ENCODE measurements around the gene ELL2. TPM values are rescaled to one million over a fixed set of nuclear protein-coding genes. Genes with fewer than 3 reads are reported as not detected.

The ELL2 gene
- polyA plus RNA-seq, 1 donor from 2014 or later: 1.4 TPM

GRCh38 chr5:95942968-95943367, 18.7 kb downstream of the ELL2 start:
- TF ChIP-seq MXI1 (conservative IDR thresholded peaks at IDR 0.05; ENCODE audit: poor library complexity, severe bottlenecking): no peak
- no peak for TF ChIP-seq EZH2 (IDR thresholded peaks at IDR 0.05; ENCODE audit: borderline replicate concordance, insufficient read depth, low read length, poor library complexity, severe bottlenecking)
- no peak for TF ChIP-seq CTCF (IDR thresholded peaks at IDR 0.05; ENCODE audit: poor library complexity, severe bottlenecking)
- TF ChIP-seq POLR2AphosphoS5 (IDR thresholded peaks at IDR 0.05): no peak
- TF ChIP-seq RAD21 (conservative IDR thresholded peaks at IDR 0.05): no peak
- no peak for TF ChIP-seq TAF1 (IDR thresholded peaks at IDR 0.05; ENCODE audit: low read depth)
- TF ChIP-seq EP300 (conservative IDR thresholded peaks at IDR 0.05; ENCODE audit: poor library complexity, severe bottlenecking): no peak
- TF ChIP-seq SMC3 (conservative IDR thresholded peaks at IDR 0.05; ENCODE audit: poor library complexity): no peak
- TF ChIP-seq, protein P1, sequence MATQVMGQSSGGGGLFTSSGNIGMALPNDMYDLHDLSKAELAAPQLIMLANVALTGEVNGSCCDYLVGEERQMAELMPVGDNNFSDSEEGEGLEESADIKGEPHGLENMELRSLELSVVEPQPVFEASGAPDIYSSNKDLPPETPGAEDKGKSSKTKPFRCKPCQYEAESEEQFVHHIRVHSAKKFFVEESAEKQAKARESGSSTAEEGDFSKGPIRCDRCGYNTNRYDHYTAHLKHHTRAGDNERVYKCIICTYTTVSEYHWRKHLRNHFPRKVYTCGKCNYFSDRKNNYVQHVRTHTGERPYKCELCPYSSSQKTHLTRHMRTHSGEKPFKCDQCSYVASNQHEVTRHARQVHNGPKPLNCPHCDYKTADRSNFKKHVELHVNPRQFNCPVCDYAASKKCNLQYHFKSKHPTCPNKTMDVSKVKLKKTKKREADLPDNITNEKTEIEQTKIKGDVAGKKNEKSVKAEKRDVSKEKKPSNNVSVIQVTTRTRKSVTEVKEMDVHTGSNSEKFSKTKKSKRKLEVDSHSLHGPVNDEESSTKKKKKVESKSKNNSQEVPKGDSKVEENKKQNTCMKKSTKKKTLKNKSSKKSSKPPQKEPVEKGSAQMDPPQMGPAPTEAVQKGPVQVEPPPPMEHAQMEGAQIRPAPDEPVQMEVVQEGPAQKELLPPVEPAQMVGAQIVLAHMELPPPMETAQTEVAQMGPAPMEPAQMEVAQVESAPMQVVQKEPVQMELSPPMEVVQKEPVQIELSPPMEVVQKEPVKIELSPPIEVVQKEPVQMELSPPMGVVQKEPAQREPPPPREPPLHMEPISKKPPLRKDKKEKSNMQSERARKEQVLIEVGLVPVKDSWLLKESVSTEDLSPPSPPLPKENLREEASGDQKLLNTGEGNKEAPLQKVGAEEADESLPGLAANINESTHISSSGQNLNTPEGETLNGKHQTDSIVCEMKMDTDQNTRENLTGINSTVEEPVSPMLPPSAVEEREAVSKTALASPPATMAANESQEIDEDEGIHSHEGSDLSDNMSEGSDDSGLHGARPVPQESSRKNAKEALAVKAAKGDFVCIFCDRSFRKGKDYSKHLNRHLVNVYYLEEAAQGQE (IDR thresholded peaks at IDR 0.05; ENCODE audit: borderline replicate concordance): no peak
- no peaks in the 10 kb centered on the region for H3K79me2 ChIP-seq (replicated peaks; ENCODE audit: insufficient read depth, low read length)

DNA sequence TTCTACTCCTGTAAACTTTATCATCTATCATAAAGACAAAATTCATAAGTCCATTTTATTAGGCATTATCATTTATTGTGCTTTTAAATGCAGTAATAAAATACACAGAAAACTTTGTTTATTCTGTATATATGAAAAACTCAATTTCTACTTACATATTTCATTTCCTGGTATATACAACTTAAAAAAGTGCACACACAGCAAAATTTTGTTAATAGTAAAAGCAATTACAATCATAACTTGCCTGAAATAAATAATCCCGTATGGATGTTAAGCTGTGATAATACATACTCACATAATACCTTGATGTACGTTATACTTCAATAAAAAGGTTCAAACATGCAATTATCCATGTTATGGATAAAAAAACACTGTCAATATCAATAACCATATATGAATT, 19.2 kb downstream of the ELL2 start:
- Histone ChIP-seq H3K79me2 (replicated peaks; ENCODE audit: insufficient read depth, low read length) (no peaks in the 10 kb centered on the region), H4K20me1 (ENCODE audit: insufficient read depth) (no peaks in the 10 kb centered on the region)

More at GRCh38 chr5:95942968-95943367, 18.7 kb downstream of the ELL2 start:
- Histone ChIP-seq H3K27me3 (ENCODE audit: insufficient read depth, low read depth, low read length) (no peaks in the 10 kb centered on the region), H3K27ac (ENCODE audit: low read length) (no peak overlapping the region), H3K9me2 (ENCODE audit: insufficient read depth, low read length) (no peaks in the 10 kb centered on the region), H4K20me1 (ENCODE audit: insufficient read depth) (no peaks in the 10 kb centered on the region), H3K4me3 (ENCODE audit: low read length) (no peak overlapping the region), H3F3A (ENCODE audit: insufficient read depth, low read length, poor library complexity, severe bottlenecking) (no peaks in the 10 kb centered on the region), H3K9ac (ENCODE audit: low read length) (no peak overlapping the region), H3K9me3 (ENCODE audit: low read length) (no peaks in the 10 kb centered on the region), H3K4me2 (ENCODE audit: low read length) (no peak overlapping the region), H2AFZ (ENCODE audit: low read depth, low read length) (no peak overlapping the region), H3K36me3 (ENCODE audit: insufficient read depth, low read length) (no peaks in the 10 kb centered on the region)

More for the DNA sequence above, 19.2 kb downstream of the ELL2 start:
- Histone ChIP-seq H3K9ac (ENCODE audit: low read length) (no peak overlapping the region), H3K9me3 (ENCODE audit: low read length) (no peaks in the 10 kb centered on the region), H3K4me3 (ENCODE audit: low read length) (no peak overlapping the region), H3F3A (ENCODE audit: insufficient read depth, low read length, poor library complexity, severe bottlenecking) (no peaks in the 10 kb centered on the region), H2AFZ (ENCODE audit: low read depth, low read length) (no peak overlapping the region), H3K27ac (ENCODE audit: low read length) (no peak overlapping the region), H3K36me3 (ENCODE audit: insufficient read depth, low read length) (no peaks in the 10 kb centered on the region), H3K27me3 (ENCODE audit: insufficient read depth, low read depth, low read length) (no peaks in the 10 kb centered on the region), H3K4me2 (ENCODE audit: low read length) (no peak overlapping the region), H3K9me2 (ENCODE audit: insufficient read depth, low read length) (no peaks in the 10 kb centered on the region)
- TF ChIP-seq TAF1 (IDR thresholded peaks at IDR 0.05; ENCODE audit: low read depth): no peak
- no peak for TF ChIP-seq RAD21 (conservative IDR thresholded peaks at IDR 0.05)
- no peak for TF ChIP-seq SMC3 (conservative IDR thresholded peaks at IDR 0.05; ENCODE audit: poor library complexity)
- no peak for TF ChIP-seq CTCF (IDR thresholded peaks at IDR 0.05; ENCODE audit: poor library complexity, severe bottlenecking)

Data from neural cell (in vitro differentiated cells).